Thyroid gland (tissue), 4 donors: ENCODE data around the gene EMX1. TPM values are rescaled to one million over a fixed set of nuclear protein-coding genes. Genes with fewer than 3 reads are reported as not detected.

Experiments used
- DNase-seq, 2 donors: peaks; one replicate each; pipeline ENCODE4 v3.0.0-alpha.2; 2019
- H3K27ac ChIP-seq, 3 donors: fragments of 200-600 bp; sonication (generic); 1 replicate in 2 of 3; 2 replicates in 1 of 3; pipeline ENCODE4 v1.5.1; 2016 to 2019; ENCODE audit warnings: mild to moderate bottlenecking in 1 of 3, moderate library complexity in 1 of 3
- H3K27me3 ChIP-seq: fragments of 200-600 bp; sonication (generic); one replicate; pipeline ENCODE4 v1.5.1; 2019
- H3K36me3 ChIP-seq, 2 donors: fragments of 200-600 bp; sonication (generic); one replicate each; pipeline ENCODE4 v1.5.1; 2016 to 2019
- H3K4me1 ChIP-seq, 2 donors: fragments of 200-600 bp; sonication (generic); one replicate each; pipeline ENCODE4 v1.5.1; 2017 to 2019
- H3K4me3 ChIP-seq, 3 donors: fragments of 200-600 bp; sonication (generic); replicated peaks in 1 of 3; 1 replicate in 2 of 3; 2 replicates in 1 of 3; pipeline ENCODE4 v1.5.1; 2016; ENCODE audit warnings: mild to moderate bottlenecking in 1 of 3
- H3K9me3 ChIP-seq: fragments of 200-600 bp; sonication (generic); one replicate; pipeline ENCODE4 v1.5.1; 2017
- CTCF ChIP-seq, 6 experiments: fragments of 200-600 bp in 3 of 6; fragments of 450-650 bp in 3 of 6; sonication (generic) in 3 of 6; IDR thresholded peaks; one replicate each; pipeline ENCODE4 v1.5.1; 2016 to 2019; ENCODE audit warnings: antibody characterized with exemption in 6 of 6, mild to moderate bottlenecking in 2 of 6, inconsistent platforms in 1 of 6, moderate library complexity in 1 of 6
- POLR2A ChIP-seq, 2 donors: fragments of 450-650 bp; IDR thresholded peaks; one replicate each; pipeline ENCODE4 v1.6.1; 2017; ENCODE audit warnings: antibody characterized with exemption in 2 of 2, mild to moderate bottlenecking in 2 of 2, moderate library complexity in 1 of 2
- WGBS, 2 donors: methylation state at CpG; one replicate each; pipeline ENCODE4 v1.1.5; 2017; 5-methylcytosine and 5-hydroxymethylcytosine counted together
- intact Hi-C: fragments of 100-400 bp; cut with DNase I; formaldehyde crosslinking; loops from one replicate; pipeline ENCODE4 v1.15.1; 2023
- total RNA-seq, 4 donors: library from RNA; depleted of rRNA; stranded (reverse); fragments of >200 nt; gene quantifications; one replicate each; pipeline ENCODE4 v1.2.3, GENCODE V29; 2016

EMX1 gene
- total RNA-seq, 4 donors from 2014 or later: 0.22 TPM; not detected in 3

GRCh38 chr2:72979896-72980295 is 62.6 kb downstream of the EMX1 start:
- intact Hi-C loops: no loop called here
- TF ChIP-seq POLR2A (IDR thresholded peaks at IDR 0.05) (no peak), CTCF (IDR thresholded peaks at IDR 0.05) (no peak)
- H3K4me3 ChIP-seq: no peak overlapping the region
- no peaks in the 10 kb centered on the region for H3K4me1 ChIP-seq
- no peaks in the 10 kb centered on the region for H3K27me3 ChIP-seq
- no peaks in the 10 kb centered on the region for H3K9me3 ChIP-seq
- H3K27ac ChIP-seq: no peak overlapping the region
- WGBS, 2 donors: 63 to 68% methylated on average over 3 of the region's 3 CpGs
- no peak for DNase-seq
- no peaks in the 10 kb centered on the region for H3K36me3 ChIP-seq

GRCh38 chr2:72980535-72981217 is 63.4 kb downstream of the EMX1 start:
- no peaks in the 10 kb centered on the region for H3K4me1 ChIP-seq
- no peak overlapping the region for H3K27ac ChIP-seq
- no peak overlapping the region for H3K4me3 ChIP-seq
- no peaks in the 10 kb centered on the region for H3K27me3 ChIP-seq
- WGBS, 2 donors: 92% methylated on average over 11 of the region's 11 CpGs
- intact Hi-C loops: no loop called here
- no peaks in the 10 kb centered on the region for H3K36me3 ChIP-seq
- TF ChIP-seq CTCF (IDR thresholded peaks at IDR 0.05): no peak
- no peak for TF ChIP-seq POLR2A (IDR thresholded peaks at IDR 0.05)
- DNase-seq: no peak
- H3K9me3 ChIP-seq: no peaks in the 10 kb centered on the region

GRCh38 chr2:72981536-72981935 is 64.2 kb downstream of the EMX1 start:
- no peak for TF ChIP-seq POLR2A (IDR thresholded peaks at IDR 0.05)
- no peak for TF ChIP-seq CTCF (IDR thresholded peaks at IDR 0.05)
- H3K9me3 ChIP-seq: no peaks in the 10 kb centered on the region
- 94% methylated on average over 5 of the region's 5 CpGs for WGBS, 2 donors
- no peaks in the 10 kb centered on the region for H3K36me3 ChIP-seq
- DNase-seq: no peak
- H3K27ac ChIP-seq: no peak overlapping the region
- intact Hi-C loops: no loop called here
- H3K27me3 ChIP-seq: no peaks in the 10 kb centered on the region
- H3K4me3 ChIP-seq: no peak overlapping the region
- H3K4me1 ChIP-seq: no peaks in the 10 kb centered on the region

GRCh38 chr2:72982219-72982618 is 64.9 kb downstream of the EMX1 start:
- DNase-seq: no peak
- Histone ChIP-seq H3K4me3 (no peak overlapping the region), H3K36me3 (no peaks in the 10 kb centered on the region), H3K9me3 (no peaks in the 10 kb centered on the region), H3K27ac (no peak overlapping the region), H3K4me1 (no peaks in the 10 kb centered on the region), H3K27me3 (no peaks in the 10 kb centered on the region)
- TF ChIP-seq CTCF (IDR thresholded peaks at IDR 0.05): no peak
- no peak for TF ChIP-seq POLR2A (IDR thresholded peaks at IDR 0.05)
- intact Hi-C loops: no loop called here
- WGBS, 2 donors: 88 to 89% methylated on average over 2 of the region's 2 CpGs

GRCh38 chr2:72982781-72983499 is 65.6 kb downstream of the EMX1 start:
- Histone ChIP-seq H3K4me1 (no peaks in the 10 kb centered on the region), H3K27ac (no peak overlapping the region), H3K27me3 (no peaks in the 10 kb centered on the region), H3K9me3 (no peaks in the 10 kb centered on the region), H3K4me3 (no peak overlapping the region), H3K36me3 (no peaks in the 10 kb centered on the region)
- DNase-seq: no peak
- intact Hi-C loops: no loop called here
- TF ChIP-seq POLR2A (IDR thresholded peaks at IDR 0.05): no peak
- no peak for TF ChIP-seq CTCF (IDR thresholded peaks at IDR 0.05)
- WGBS, 2 donors: 94% methylated on average over 10 to 11 of the region's 11 CpGs
